MV-4-11 (cell line): Measurements from ENCODE around the gene FHOD3.
"Not testable (repeated sequence)": the region's sequence is repeated elsewhere in the genome, so short reads cannot be mapped to it uniquely, and the experiment has no call there.

Experiments
- DNase-seq: peaks from one replicate; lab custom pipeline; 2025; lab: John Stamatoyannopoulos, UW

The FHOD3 gene

GRCh38 chr18:36798738-36799473 is 501.4 kb downstream of the FHOD3 start:
- DNase-seq = no peak

DNA sequence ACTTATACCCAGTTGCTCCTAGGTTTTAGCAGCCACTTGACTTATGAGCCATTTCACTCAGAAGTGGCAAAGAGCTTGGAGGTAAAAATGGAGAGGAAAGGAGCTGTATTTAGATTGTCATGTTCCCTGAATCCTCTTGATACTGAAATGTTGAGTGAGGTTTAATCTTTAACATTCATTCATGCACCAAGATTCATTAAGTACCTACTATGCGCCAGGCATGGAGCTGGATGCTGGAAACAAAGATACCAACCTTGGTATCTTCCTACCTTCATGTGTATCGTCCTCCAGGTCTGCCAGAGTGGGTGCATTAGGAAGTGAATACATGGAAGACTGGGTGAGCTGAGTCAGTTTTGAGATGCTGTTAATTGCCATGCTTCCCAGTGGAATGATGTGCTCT is 507.6 kb downstream of the FHOD3 start:
- DNase-seq = no peak

- DNase-seq = no peak
These were observed 511.2 kb downstream of the FHOD3 start for GRCh38 chr18:36808681-36809080.

- peak; percentile 69 for DNase-seq
These were observed 512.3 kb downstream of the FHOD3 start for GRCh38 chr18:36809590-36810381.

DNA sequence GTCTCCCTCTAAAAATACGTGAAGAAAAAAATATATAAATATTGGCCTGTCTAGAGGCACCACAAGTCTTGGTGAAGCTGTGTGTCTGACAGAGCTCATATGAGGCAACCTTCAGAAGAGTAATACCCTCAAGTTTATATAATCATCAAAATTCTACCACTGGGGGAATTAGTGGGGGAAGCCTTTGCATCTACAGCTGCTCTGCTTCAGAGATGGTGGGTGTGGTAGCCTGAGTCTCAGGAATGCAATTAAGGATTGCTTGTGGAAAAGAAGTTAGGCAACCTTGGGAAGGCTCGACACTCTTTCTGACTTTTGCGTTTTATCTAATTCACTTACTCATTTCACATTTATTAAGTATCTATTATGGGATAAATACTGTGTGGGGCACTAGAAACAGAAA is 513.9 kb downstream of the FHOD3 start:
- no peak for DNase-seq

GRCh38 chr18:36811955-36812354 is 514.4 kb downstream of the FHOD3 start:
- no peak for DNase-seq

DNA sequence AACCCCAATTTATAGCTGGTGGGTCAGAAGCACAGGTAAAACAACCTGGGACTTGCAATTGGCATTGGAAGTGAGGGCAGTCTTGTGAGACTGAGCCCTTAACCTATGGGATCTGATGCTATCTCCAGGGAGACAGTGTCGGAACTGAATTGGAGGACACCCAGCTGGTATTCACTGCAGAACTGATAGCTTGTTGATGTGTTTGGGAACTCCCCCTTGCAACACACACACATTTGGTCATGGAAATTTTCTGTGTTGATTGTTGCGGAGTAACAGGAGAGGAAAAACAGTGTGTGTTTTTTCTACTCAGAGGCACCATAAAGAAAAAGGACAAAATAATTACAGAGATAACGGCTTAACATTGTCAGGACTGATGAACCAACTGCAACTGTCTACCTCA is 515.2 kb downstream of the FHOD3 start:
- no peak for DNase-seq

DNA sequence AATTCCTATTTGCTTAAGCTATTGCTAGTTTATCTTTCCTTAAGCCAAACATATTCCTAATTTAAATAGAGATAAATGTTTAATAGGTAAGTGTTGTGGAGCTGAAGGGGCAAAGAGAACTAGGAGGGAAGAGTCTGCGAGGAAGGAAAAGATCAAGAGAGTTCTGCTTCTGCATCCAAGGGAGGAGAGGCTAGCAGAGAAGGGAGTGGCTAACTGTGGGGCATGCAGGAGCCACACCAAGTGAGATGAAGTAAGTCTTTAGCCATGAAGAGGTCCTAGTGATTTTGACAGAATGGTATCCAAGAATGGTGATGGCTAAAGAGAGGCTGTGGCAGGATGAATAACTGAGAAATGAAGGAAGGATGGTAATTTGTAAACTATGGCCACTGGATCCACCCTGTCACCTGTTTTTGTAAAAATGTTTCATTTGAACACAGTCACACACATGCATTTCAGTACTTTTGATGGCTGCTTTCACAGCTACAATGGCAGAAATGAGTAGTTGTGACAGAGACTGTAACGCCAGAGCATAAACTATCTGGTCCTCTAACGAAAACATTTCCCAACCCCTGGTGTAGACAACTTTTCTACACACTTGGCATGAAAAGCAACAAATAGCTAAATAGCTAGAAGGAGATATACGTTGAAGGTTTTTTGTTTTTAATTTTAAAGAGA is 515.7 kb downstream of the FHOD3 start:
- DNase-seq = no peak

DNA sequence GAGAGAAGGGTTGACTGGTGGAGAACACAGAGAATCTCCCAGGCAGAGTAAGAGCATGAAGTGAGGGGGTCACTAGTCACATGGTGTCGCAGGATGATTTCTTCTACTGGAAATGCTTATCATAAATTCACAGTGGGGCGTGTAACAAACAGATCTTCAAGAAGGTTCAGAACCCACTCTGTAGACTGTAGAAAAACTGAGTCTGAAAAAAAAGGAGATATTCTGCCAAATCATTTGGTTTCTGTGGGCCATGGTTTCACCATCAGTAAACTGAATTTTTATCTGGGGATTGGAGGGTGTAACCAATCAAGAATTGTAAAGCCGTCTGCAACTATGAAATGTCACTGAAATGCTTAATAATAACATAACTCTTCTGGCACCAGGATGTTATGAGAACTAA is 516.3 kb downstream of the FHOD3 start:
- DNase-seq = no peak

DNA sequence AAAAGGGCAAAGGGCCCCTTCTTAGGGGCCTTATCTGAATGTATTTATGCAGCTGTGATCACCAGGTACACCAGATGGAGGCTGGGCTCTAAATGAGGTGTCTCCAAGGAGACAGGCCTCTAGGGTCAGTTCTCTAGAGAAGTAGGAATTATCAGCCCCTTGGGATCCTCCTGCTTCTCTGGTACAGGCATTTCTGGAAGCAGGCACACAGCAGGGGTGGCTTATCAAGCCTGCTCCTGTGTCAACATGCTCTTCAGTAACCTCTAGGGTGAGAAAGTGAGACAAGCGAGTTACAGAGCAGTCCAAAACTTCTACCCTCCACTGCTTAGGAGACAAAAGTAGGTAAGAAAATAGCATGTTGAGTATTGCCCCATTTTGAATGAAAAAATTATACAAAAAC is 517.5 kb downstream of the FHOD3 start:
- no peak for DNase-seq

- not testable (repeated sequence) for DNase-seq
These were observed 518.6 kb downstream of the FHOD3 start for GRCh38 chr18:36816096-36816495.

GRCh38 chr18:36817039-36817438 is 519.5 kb downstream of the FHOD3 start:
- DNase-seq = no peak

GRCh38 chr18:36818652-36819051 is 521.1 kb downstream of the FHOD3 start:
- DNase-seq = no peak

- no peak for DNase-seq
These were observed 522.1 kb downstream of the FHOD3 start for GRCh38 chr18:36819621-36820020.

DNA sequence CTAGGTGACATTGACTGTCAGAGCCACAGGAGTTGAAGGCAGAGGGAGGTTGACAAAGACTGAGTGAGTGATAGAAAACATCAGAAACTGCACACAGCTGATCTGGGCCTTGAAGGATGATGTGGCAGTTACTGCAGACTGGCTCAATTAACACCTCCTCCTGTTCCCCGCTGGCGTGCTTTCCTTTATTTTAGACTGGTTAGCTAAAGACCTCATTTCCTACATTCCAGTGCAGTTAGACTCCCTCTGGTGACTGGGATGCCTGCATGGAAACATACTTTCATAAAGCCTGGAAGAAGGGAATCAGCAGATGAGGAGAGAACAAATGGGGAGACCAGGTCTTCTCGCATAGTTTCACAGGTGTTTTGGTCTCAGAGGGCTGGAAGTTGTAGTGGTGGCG is 524.2 kb downstream of the FHOD3 start:
- no peak for DNase-seq

DNA sequence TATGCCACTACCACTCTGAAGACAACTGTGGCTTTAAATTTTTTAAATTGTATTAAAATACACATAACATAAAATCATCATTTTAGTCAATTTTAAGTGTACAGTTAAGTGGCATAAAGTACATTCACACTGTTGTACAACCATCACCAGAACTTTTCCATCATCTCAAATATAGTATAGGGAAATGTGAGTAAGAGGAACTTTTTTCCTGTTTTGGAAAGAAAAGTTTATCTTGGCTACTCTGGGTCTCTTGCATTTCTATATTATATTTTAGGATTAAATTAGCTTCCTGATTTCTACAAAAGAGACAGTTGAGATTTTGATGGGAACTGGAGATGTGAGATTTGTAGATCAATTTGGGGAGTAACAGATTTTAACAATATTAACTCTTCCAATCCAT is 528.0 kb downstream of the FHOD3 start:
- DNase-seq = no peak

GRCh38 chr18:36826556-36826955 is 529.0 kb downstream of the FHOD3 start:
- DNase-seq = no peak

DNA sequence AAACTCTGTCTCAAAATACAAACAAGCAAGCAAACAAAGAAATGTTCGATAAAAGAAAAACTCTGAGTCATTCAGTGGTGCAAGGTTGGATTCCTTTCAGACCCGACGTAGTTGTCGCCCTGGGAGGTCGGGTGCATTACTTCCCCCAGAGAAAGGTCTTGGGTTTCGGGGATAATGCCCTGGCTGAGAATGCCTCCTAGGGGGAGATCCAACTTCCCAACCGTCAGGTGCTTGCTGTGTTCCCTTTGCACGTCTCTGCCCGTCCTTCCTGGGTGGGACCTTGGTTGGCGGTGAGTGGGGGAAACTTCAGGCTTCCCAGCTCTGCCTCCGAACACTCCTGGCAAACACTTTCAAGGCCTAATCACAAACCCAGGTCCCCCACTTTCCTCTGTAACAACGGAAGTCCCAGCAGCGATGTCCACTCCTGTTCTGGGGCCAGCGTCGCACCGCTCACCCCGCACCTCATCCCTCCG is 530.7 kb downstream of the FHOD3 start:
- no peak for DNase-seq

DNA sequence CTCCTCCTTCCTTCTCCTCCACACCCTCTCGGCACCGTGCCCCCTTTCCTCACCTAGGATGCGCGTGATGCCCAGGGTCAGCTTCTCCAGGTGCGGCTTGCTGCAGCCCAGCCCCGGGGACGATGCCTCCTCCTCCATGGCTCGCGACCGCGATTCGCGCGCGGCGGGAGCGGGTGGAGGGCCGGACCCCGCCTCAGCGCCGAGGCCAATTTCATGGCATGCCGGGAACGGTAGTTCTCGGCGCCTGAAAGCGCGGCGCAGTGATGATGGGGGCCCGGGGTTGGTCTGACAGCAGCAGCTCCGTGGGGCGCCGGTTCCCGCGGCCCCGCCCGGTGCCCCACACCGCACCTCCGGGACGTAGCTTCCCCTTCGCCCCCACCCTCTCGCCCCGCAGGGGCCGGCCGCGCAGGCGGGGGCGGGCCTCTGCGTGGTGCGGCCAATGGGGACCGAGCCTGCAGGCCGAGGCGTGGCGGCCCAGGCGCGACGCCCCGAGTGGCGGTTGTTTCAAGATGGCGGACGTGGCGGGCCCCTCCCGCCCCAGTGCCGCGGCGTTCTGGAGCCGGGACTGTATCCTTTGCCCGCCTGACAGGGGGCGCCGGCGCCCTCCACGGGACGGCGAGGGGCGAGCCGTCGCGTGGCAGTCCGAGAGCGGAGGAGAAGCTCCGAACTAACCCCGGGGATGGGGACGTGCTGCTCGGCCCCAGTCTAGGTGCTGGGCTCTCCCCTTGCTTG is 531.3 kb downstream of the FHOD3 start, which contains the start of the genes KIAA1328 and TPGS2:
KIAA1328 (plus strand) TSS at position 498 of the 732 bp plus-strand sequence; CDS start at position 510, 12 bp downstream.
TPGS2 (minus strand) TSS at position 373 of the 732 bp plus-strand sequence; CDS start at position 138, 235 bp downstream.
- DNase-seq = peak; percentile 84
